Stomach (tissue), 9 donors: ENCODE measurements around the gene TGDS. TPM values are rescaled to one million over a fixed set of nuclear protein-coding genes. Genes with fewer than 3 reads are reported as not detected.

ENCODE experiments used
- DNase-seq, 2 donors: peaks; one replicate each; pipeline versions ENCODE4 v3.0.0 to v3.0.0-alpha.2; 2013 to 2019
- H3K27ac ChIP-seq, 5 donors: fragments of 200-600 bp in 4 of 5; sonication (generic) in 4 of 5; one replicate each; pipeline ENCODE4 v1.5.1; 2013 to 2019; ENCODE audit warnings: mild to moderate bottlenecking in 1 of 5, moderate library complexity in 1 of 5
- H3K27me3 ChIP-seq, 3 donors: fragments of 200-600 bp; sonication (generic); one replicate each; pipeline ENCODE4 v1.5.1; 2017 to 2019; ENCODE audit warnings: mixed run types in 1 of 3
- H3K36me3 ChIP-seq, 4 donors: fragments of 200-600 bp; sonication (generic); 1 replicate in 3 of 4; 2 replicates in 1 of 4; pipeline ENCODE4 v1.5.1; 2016 to 2019
- H3K4me1 ChIP-seq, 4 donors: fragments of 200-600 bp; sonication (generic); one replicate each; pipeline ENCODE4 v1.5.1; 2016 to 2019
- H3K4me3 ChIP-seq, 4 donors: fragments of 200-600 bp; sonication (generic) in 3 of 4; one replicate each; pipeline ENCODE4 v1.5.1; 2016 to 2019; ENCODE audit warnings: mild to moderate bottlenecking in 1 of 4
- H3K9me3 ChIP-seq, 4 donors: fragments of 200-600 bp; sonication (generic); one replicate each; pipeline ENCODE4 v1.5.1; 2016 to 2019
- EP300 ChIP-seq: sonication (generic); formaldehyde crosslinking; IDR thresholded peaks from one replicate; pipeline ENCODE4 v1.6.1; 2017; ENCODE audit warnings: antibody characterized with exemption
- POLR2A ChIP-seq, 4 donors: fragments of 450-650 bp; IDR thresholded peaks; one replicate each; pipeline ENCODE4 v1.6.1; 2016; ENCODE audit warnings: antibody characterized with exemption in 4 of 4, control low read depth in 2 of 4, mild to moderate bottlenecking in 1 of 4, moderate library complexity in 1 of 4
- POLR2AphosphoS5 ChIP-seq, 3 donors: sonication (generic); formaldehyde crosslinking; IDR thresholded peaks; one replicate each; pipeline ENCODE4 v1.6.1; 2016; ENCODE audit warnings: antibody characterized with exemption in 3 of 3
- WGBS, 5 donors: extraction: QIAGEN DNeasy Blood & Tissue Kit in 3 of 5; methylation state at CpG; one replicate each; pipeline versions ENCODE4 v1.1.5 to v1.1.7; 2013 to 2018; 5-methylcytosine and 5-hydroxymethylcytosine counted together
- intact Hi-C: fragments of 100-400 bp; cut with DNase I; formaldehyde crosslinking; loops from one replicate; pipeline ENCODE4 v1.15.1; 2023; ENCODE audit warnings: low total_unique reads
- polyA plus RNA-seq, 3 donors: library from polyadenylated mRNA; stranded (reverse); fragments of 200-250 nt; gene quantifications; one replicate each; pipeline ENCODE4 v1.2.3, GENCODE V29; 2013
- total RNA-seq, 5 donors: library from RNA; depleted of rRNA; stranded (reverse); fragments of >200 nt; gene quantifications; one replicate each; pipeline versions ENCODE4 v1.1.0 to v1.2.3, GENCODE V29; 2014 to 2016
- TF ChIP-seq, protein P1 (sequence below), 7 experiments: fragments of 450-650 bp in 4 of 7; fragments of 200-600 bp in 3 of 7; sonication (generic) in 3 of 7; IDR thresholded peaks; one replicate each; pipeline ENCODE4 v1.5.1; 2016 to 2019; ENCODE audit warnings: antibody characterized with exemption in 7 of 7, control low read depth in 2 of 7, mild to moderate bottlenecking in 1 of 7
- donor health status: healthy with polysubstance abuse.
- donor health status: Bipolar disorder and iron deficiency.
- donor health status: healthy.

The TGDS gene
- total and polyA plus RNA-seq, 8 donors: 3.6 to 21.8 (median 8.2) TPM; not detected in 1

DNA sequence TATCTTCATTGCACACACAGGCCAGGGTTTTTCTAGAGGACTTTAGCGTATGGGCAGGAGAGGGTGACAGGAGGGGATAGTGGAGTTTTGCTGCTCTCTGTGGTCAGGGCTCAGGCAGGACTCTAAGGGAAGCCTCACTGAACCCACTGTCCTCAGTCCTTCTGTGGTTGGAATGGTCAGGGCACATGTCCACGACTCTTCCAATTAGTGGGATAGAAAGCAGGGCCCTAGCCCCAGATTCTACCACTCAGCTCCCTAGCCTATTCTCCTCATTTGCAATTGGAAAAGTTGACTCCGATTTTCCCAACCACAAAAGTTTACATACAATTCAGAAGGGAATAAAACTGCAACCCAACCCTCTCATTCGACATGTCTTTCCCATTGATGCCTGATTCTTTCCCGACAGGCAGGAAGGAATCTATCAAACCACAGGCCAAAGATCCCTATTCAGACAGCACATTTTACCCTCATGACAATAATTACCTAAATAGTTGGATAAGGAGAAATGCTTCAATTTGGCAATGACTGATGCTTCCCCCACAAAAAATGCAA is 38.2 kb downstream of the TGDS start:
- Histone ChIP-seq H3K4me3 (no peak overlapping the region), H3K27ac (no peak overlapping the region), H3K36me3 (peaks cover 0 to 3% (median 1%) of the 10 kb centered on the region in 4 donors), H3K27me3 (no peaks in the 10 kb centered on the region), H3K4me1 (no peaks in the 10 kb centered on the region), H3K9me3 (no peaks in the 10 kb centered on the region)
- 77 to 90% (median 85%) methylated on average over 5 of the region's 5 CpGs for WGBS, 5 donors
- TF ChIP-seq POLR2AphosphoS5 (IDR thresholded peaks at IDR 0.05) (no peak), POLR2A (IDR thresholded peaks at IDR 0.05) (no peak)
- intact Hi-C loops: no loop called here
- DNase-seq: no peak

DNA sequence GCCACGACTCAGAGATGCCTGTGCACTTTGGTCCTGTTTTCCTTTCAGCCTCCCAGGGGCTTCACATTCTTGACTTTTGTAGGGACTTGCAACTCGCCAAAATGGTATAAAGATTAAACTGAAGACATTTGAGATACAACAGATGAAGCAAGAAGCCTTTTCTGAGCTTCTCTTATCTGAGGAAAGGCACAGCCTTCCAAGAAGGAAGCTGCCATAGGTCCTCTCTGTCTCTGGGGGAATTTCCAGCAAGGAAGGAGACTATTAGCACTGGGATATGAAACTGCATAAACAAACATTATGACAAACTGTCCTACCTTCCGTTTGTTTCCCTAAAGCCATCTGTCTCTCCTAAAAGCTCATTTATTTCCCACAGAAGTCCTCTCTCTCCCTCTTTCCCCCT is 39.3 kb downstream of the TGDS start:
- intact Hi-C loops: no loop called here
- no peak for TF ChIP-seq EP300
- TF ChIP-seq POLR2A (IDR thresholded peaks at IDR 0.05): no peak
- no peak for TF ChIP-seq POLR2AphosphoS5 (IDR thresholded peaks at IDR 0.05)
- TF ChIP-seq, protein P1, sequence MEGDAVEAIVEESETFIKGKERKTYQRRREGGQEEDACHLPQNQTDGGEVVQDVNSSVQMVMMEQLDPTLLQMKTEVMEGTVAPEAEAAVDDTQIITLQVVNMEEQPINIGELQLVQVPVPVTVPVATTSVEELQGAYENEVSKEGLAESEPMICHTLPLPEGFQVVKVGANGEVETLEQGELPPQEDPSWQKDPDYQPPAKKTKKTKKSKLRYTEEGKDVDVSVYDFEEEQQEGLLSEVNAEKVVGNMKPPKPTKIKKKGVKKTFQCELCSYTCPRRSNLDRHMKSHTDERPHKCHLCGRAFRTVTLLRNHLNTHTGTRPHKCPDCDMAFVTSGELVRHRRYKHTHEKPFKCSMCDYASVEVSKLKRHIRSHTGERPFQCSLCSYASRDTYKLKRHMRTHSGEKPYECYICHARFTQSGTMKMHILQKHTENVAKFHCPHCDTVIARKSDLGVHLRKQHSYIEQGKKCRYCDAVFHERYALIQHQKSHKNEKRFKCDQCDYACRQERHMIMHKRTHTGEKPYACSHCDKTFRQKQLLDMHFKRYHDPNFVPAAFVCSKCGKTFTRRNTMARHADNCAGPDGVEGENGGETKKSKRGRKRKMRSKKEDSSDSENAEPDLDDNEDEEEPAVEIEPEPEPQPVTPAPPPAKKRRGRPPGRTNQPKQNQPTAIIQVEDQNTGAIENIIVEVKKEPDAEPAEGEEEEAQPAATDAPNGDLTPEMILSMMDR (IDR thresholded peaks at IDR 0.05): no peak
- DNase-seq: no peak
- no peak overlapping the region for H3K4me3 ChIP-seq
- WGBS, 5 donors: 52 to 71% (median 61%) methylated on average over 3 of the region's 3 CpGs
- no peaks in the 10 kb centered on the region for H3K27me3 ChIP-seq
- no peaks in the 10 kb centered on the region for H3K4me1 ChIP-seq
- H3K27ac ChIP-seq: no peak overlapping the region
- H3K36me3 ChIP-seq: no peaks in the 10 kb centered on the region
- H3K9me3 ChIP-seq: no peaks in the 10 kb centered on the region

DNA sequence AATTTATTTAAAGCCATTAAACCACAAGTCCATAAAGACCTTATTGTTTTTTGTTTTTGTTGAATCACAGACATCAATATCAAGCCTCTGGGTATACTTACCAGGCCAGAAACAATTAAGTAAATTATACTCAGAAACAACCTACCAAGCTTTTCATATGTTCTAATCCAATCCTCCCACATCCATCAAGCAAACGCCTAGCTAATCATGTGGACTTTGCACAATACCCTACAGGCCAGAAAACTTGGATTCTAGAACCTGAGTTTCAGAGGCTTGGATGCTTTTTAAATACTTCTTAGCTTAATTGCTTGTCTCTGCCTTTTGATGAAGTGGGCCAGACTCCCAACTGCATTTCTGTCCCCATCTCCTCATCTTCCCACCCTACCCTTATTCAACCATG is 39.9 kb downstream of the TGDS start:
- 55 to 82% (median 63%) methylated on average over 1 of the region's 1 CpG for WGBS, 5 donors
- no peaks in the 10 kb centered on the region for H3K9me3 ChIP-seq
- TF ChIP-seq, protein P1 (IDR thresholded peaks at IDR 0.05): no peak
- TF ChIP-seq POLR2AphosphoS5 (IDR thresholded peaks at IDR 0.05) (no peak), EP300 (no peak), POLR2A (IDR thresholded peaks at IDR 0.05) (no peak)
- H3K4me1 ChIP-seq: no peaks in the 10 kb centered on the region
- no peaks in the 10 kb centered on the region for H3K27me3 ChIP-seq
- intact Hi-C loops: no loop called here
- H3K36me3 ChIP-seq: no peaks in the 10 kb centered on the region
- DNase-seq: no peak
- no peak overlapping the region for H3K27ac ChIP-seq
- no peak overlapping the region for H3K4me3 ChIP-seq

DNA sequence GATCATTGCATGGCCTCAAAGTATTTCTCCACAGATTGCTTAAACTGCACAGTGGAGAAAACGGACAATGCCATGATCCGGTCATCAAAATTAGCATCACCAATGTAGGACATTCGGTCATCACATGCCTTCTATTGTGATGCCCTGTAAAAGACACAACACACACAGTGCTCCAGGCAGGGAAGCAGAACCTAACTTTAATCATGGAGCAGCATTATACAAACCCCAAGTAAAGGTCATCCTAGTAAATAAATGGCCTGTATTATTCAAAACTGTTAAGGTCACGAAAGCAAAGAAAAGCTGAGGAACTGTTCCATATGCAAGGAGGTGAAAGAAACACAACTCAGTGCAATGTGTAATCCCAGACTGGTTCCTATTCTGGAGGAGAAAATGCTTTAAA is 42.2 kb downstream of the TGDS start:
- DNase-seq: no peak
- Histone ChIP-seq H3K4me3 (no peak overlapping the region), H3K4me1 (peaks cover 6 to 10% (median 8%) of the 10 kb centered on the region in 4 donors), H3K36me3 (no peaks in the 10 kb centered on the region), H3K9me3 (no peaks in the 10 kb centered on the region), H3K27me3 (no peaks in the 10 kb centered on the region), H3K27ac (no peak overlapping the region)
- WGBS, 5 donors: 87 to 94% (median 92%) methylated on average over 4 of the region's 4 CpGs
- intact Hi-C loops: no loop called here
- TF ChIP-seq EP300 (no peak), POLR2A (IDR thresholded peaks at IDR 0.05) (no peak), POLR2AphosphoS5 (IDR thresholded peaks at IDR 0.05) (no peak)
- TF ChIP-seq, protein P1 (IDR thresholded peaks at IDR 0.05): no peak

DNA sequence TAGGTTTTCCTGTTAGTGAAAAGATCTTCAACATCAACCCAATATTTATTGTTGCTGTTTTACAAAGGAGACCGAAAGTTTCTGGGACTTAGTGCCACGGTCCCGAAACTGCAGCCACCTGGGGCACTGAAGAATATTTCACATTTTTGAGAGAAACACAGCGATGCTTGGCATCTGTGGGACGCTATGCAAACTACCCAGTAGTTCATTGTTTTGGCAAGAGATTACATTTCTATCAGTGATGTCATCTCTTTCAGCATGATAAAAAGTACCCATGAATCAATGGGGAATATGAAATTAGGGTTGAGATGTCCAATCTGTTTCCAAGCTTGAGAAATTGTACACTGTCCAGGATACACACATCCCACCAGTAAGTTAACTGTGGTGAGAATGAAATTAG is 43.9 kb downstream of the TGDS start:
- intact Hi-C loops: no loop called here
- Histone ChIP-seq H3K4me1 (peaks cover 15 to 19% (median 17%) of the 10 kb centered on the region in 4 donors), H3K4me3 (no peak overlapping the region), H3K27me3 (no peaks in the 10 kb centered on the region), H3K36me3 (no peaks in the 10 kb centered on the region), H3K27ac (no peak overlapping the region), H3K9me3 (no peaks in the 10 kb centered on the region)
- TF ChIP-seq POLR2A (IDR thresholded peaks at IDR 0.05): no peak
- no peak for TF ChIP-seq EP300
- TF ChIP-seq POLR2AphosphoS5 (IDR thresholded peaks at IDR 0.05): no peak
- TF ChIP-seq, protein P1 (IDR thresholded peaks at IDR 0.05): no peak
- DNase-seq: no peak
- 84 to 95% (median 93%) methylated on average over 5 of the region's 5 CpGs for WGBS, 5 donors
